Transverse colon (tissue), 3 donors: ENCODE data around the gene MS4A2.

ENCODE experiments used
- CTCF ChIP-seq, 5 experiments: fragments of 200-600 bp in 3 of 5; fragments of 450-650 bp in 2 of 5; sonication (generic) in 3 of 5; IDR thresholded peaks; 1 replicate in 2 of 5; 2 replicates in 3 of 5; pipeline ENCODE4 v1.5.1; 2016 to 2017; ENCODE audit warnings: antibody characterized with exemption in 5 of 5, inconsistent platforms in 3 of 5, mild to moderate bottlenecking in 2 of 5, moderate library complexity in 1 of 5
- EP300 ChIP-seq: sonication (generic); formaldehyde crosslinking; IDR thresholded peaks from one replicate; pipeline ENCODE4 v1.6.1; 2017; ENCODE audit warnings: antibody characterized with exemption, low read depth
- POLR2A ChIP-seq: fragments of 450-650 bp; IDR thresholded peaks from one replicate; pipeline ENCODE4 v1.6.1; 2016; ENCODE audit warnings: antibody characterized with exemption, mild to moderate bottlenecking, moderate library complexity

- TF ChIP-seq CTCF (IDR thresholded peaks at IDR 0.05): no peak
- no peak for TF ChIP-seq POLR2A
- TF ChIP-seq EP300: no peak
Observed at GRCh38 chr11:60127311-60127811, 38.9 kb downstream of the MS4A2 start.
